ENCODE results near the gene ZPR1.
"Not testable (repeated sequence)": the region's sequence is repeated elsewhere in the genome, so short reads cannot be mapped to it uniquely, and the experiment has no call there.

The ZPR1 gene

DNA sequence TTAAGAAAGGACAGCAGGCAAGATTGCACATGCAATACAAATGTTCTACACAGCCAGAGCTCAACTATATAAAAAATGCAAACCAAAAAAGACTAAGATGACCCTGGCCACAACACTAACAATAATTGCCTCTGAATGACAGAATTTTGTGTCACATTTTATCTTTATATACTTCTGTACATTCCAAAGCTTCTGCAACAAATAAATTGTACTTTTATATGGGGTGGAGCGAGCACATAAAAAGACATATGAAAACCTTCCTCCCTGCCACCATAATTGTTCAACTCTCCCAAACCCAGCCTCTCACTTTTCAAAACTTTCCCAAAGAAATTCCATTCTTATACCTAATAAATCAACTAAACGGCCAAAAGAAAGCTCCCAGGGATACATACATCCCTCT is 25.7 kb downstream of the ZPR1 start:
- no peak for DNase-seq (ENCODE audit: low read depth in 2 of 2)

DNA sequence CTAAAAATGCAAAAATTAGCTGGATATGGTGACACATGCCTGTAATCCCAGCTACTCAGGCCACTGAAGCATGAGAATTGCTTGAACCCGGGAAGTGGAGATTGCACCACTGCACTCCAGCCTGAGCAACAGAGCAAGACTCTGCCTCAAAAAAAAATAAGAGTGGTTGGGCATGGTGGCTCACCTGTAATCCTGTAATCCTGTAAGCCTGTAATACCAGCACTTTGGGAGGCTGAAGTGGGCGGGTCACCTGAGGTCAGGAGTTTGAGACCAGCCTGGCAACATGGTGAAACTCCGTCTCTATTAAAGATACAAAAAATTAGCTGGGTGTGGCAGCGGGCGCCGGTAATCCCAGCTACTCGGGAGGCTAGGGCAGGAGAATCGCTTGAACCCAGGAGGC is 31.8 kb downstream of the ZPR1 start:
- DNase-seq (ENCODE audit: low read depth in 2 of 2) = not testable (repeated sequence)

DNA sequence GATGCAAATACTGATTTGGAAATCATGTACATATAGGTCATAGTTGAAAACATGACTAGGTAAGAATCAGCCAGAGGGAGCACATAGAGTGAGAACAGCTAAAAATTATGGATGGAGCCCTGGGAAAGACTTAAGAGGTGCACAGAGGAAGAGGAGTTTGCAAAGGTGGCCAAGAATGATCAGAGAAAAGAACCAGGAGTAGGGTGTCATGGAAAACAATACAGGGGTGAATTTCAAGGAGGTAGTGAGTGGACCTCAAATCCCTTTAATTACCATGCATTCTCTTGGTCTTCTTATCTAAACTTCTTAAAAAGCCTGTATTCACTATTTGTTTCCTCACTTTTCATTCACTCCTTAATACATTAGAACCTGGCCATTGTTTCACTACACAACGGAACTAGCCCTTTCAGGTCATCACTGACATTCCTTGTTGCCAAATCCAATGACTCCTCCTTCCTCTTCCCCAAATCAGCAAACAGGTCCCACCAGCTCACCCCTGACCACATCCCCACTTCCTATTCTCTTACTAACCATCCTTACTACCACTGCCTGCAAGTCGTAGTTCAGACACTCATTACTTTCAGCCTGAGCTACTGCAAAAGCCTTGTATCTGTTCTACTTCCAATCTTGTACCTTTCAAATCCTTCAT is 37.6 kb downstream of the ZPR1 start:
- no peak for DNase-seq (ENCODE audit: low read depth in 2 of 2)

DNA sequence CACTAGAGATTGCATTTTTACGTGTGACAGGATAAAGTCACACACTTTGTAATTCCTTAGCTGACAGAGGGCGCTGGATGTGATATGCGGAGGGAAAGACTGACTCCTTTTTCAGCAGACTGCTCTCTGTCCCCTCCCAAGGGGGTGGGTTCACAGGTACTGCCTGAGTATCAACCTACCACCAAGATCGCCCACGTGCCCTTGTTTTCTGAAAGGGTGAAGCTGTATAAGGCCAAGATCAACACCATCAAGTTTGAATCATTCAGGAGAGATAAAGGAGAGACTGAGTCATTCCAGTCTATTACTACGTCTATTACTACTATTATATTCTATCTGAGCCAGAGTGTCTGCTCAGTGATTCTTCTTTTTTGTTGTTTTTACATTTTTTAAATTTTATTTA is 45.7 kb downstream of the ZPR1 start:
- DNase-seq (ENCODE audit: low read depth in 2 of 2) = no peak

DNA sequence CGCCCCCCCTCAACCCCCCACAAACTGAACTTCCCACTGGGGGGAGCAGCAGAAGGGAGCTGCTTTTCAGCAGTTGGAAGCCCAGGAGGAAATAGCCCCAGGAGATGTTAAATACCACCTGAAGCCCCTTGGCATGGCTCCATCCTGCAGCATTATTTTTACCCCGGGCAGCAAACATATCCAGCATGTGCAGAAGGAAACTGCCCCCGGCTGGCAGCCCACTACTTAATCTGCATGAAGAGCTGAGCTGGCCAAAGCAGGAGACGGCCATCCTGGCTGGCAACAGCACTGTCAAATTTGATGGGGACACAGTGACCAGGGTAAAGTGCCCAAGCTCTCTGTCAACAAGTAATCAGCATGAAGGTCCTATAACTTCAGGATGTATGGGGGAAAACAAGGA is 47.1 kb downstream of the ZPR1 start:
- no peak for DNase-seq (ENCODE audit: low read depth in 2 of 2)

- DNase-seq (ENCODE audit: low read depth in 2 of 2) = no peak
These were observed 48.8 kb downstream of the ZPR1 start for GRCh38 chr11:116738975-116739374.

- DNase-seq (ENCODE audit: low read depth in 2 of 2) = no peak
These were observed 51.1 kb downstream of the ZPR1 start for GRCh38 chr11:116736763-116737162.

GRCh38 chr11:116733969-116734508 is 53.8 kb downstream of the ZPR1 start:
- no peak for DNase-seq (ENCODE audit: low read depth in 2 of 2)

DNA sequence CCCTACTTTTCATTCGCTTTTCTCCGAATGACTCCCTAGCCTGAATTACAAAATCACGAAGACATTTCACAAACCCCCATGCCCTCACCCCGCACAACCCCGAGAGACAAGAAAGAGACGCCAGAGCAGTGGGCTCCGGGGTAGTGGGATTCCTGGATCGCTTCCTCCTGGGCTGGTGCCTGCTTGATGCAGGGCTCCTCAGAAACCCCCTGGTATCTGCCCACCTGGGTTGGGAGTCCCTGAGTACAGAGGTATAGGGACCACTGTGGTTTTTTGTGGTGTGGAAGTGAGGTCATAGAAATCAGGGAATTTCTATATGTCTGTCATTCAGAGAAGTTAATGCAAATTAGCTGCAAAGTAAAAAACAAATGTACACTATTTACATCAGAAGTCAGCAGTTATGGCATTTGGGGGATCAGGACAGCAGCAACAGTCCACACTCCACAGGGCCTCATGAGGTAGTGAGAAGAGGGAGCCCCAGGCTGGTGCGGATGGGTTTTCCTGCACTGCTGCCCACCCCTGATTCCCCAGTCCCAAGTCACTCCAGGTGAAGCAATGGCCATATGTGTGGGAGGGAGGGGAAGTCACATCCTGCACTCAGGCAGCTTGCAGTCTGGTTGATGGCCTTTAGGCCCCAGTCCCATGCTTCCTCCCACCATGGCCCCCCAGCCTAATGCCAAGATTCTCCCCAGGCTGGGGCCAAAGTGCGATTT is 54.6 kb downstream of the ZPR1 start:
- DNase-seq (ENCODE audit: low read depth in 2 of 2) = no peak

- DNase-seq (ENCODE audit: low read depth in 2 of 2) = peak; percentile 35 to 41
These were observed 55.4 kb downstream of the ZPR1 start for GRCh38 chr11:116732271-116733042.

- no peak for DNase-seq (ENCODE audit: low read depth in 2 of 2)
These were observed 56.0 kb downstream of the ZPR1 start for GRCh38 chr11:116731821-116732220.

DNA sequence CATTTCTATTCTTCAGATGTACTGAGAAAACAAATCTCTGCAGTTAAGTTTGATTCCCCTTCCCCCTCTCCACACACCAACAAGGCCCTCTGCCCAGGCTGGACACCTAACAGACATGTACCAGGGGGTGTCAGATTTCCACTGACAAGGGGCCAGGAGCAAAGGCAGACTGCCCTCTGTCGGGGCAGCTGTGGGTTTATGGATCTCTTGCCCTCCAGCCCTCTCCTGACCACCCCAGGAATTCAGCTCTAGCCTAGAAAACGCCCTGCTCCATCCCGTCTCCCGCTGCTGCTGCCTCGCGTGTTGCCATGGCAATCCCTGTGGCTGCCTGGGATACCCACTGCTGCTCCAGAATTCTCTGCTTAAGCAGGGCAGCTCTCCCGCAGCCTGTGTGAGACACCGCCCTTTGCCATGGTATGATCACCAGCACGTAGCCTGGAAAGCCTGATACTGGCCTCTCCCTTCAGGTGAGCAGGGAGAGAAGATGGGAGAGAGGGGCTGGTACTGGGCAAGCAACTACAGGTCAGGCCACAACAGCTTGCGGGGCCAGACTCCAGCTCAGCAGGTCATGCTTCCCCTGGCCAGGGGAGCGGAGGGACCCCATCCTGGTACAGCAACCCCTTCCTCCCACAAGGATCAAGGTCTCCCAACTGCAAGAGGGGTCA is 56.6 kb downstream of the ZPR1 start:
- DNase-seq (ENCODE audit: low read depth in 2 of 2) = no peak

- no peak for DNase-seq (ENCODE audit: low read depth in 2 of 2)
These were observed 57.2 kb downstream of the ZPR1 start for GRCh38 chr11:116730601-116731000.

- no peak for DNase-seq (ENCODE audit: low read depth in 2 of 2)
These were observed 57.6 kb downstream of the ZPR1 start for GRCh38 chr11:116730241-116730561.

GRCh38 chr11:116729501-116730240 is 58.2 kb downstream of the ZPR1 start:
- DNase-seq (ENCODE audit: low read depth in 2 of 2) = no peak

DNA sequence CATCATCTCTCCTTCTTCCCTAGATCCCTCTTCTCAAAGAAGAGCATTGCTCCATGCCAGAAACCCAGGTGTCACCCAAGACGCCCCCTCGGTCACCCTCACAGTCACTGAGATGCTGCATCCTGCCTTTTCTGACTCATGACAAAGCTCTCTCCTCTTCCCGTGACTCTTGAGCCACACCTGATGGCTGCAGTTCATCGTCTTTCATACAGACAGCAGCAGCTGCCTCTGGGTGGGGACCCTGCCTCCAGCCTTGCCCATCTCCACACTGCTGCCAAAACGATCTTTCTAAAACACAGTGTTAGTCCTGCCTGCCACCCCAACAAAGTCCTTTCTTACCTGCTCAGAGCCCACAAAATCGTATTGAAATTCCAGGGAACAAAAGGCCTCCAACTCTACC is 59.8 kb downstream of the ZPR1 start:
- no peak for DNase-seq (ENCODE audit: low read depth in 2 of 2)

- DNase-seq (ENCODE audit: low read depth in 2 of 2) = no peak
These were observed 62.2 kb downstream of the ZPR1 start for GRCh38 chr11:116725434-116726221.

DNA sequence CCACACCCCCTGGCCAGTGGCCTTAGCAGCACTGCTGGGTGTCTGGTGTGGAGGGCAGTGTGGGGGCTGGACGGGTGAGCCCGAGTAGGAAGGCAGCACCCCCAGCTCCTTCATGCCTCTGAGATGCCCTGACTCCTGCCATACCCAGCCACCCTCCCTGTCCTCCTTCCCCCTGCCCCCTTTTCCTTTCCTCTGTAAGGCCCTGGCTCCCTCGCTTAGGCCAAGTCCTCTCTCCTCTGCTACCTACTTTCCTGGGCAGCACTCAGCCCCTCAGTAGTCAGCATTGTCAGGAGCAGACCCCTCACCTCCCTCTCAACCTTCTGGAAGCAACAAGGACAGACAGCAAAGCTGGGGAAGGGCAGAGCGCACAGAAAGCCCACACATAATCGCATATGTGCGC is 63.0 kb downstream of the ZPR1 start:
- DNase-seq (ENCODE audit: low read depth in 2 of 2) = no peak
